GM12878 (cell line): ENCODE results near the gene TRABD2B. TPM values are rescaled to one million over a fixed set of nuclear protein-coding genes. Genes with fewer than 3 reads are reported as not detected.

ENCODE experiments used
- ATAC-seq: fragments of 200-7000 bp; cut with Tn5 transposase; 3 replicates; pipeline ENCODE4 v1.9.1; 2020; ENCODE audit warnings: mild to moderate bottlenecking, moderate library complexity
- BruUV-seq: library from RNA; stranded (reverse); fragments of 400-500 nt; replicated peaks from 2 replicates; lab custom pipeline; 2021; lab: Mats Ljungman, UMichigan
- CTCF ChIA-PET: fragments of 300-600 bp; sonication (Branson Sonifier 250); formaldehyde crosslinking; extraction: SDS; loops from one replicate; lab custom pipeline; 2021; ENCODE audit warnings: inconsistent platforms; lab: Yijun Ruan, JAX
- POLR2A ChIA-PET: fragments of 350-600 bp; formaldehyde crosslinking; extraction: SDS; loops from one replicate; lab custom pipeline; 2021; ENCODE audit warnings: inconsistent platforms; lab: Charles Lee
- RAD21 ChIA-PET: fragments of 300-600 bp; sonication (Branson Sonifier 250); formaldehyde crosslinking; loops from one replicate; lab custom pipeline; 2023; ENCODE audit warnings: antibody characterized with exemption; ENCODE audit not compliant: unreplicated experiment; lab: Charles Lee
- SMC1A ChIA-PET: fragments of 300-600 bp; sonication (Branson Sonifier 250); formaldehyde crosslinking; loops from one replicate; lab custom pipeline; 2023; ENCODE audit not compliant: unreplicated experiment, uncharacterized antibody; lab: Charles Lee
- DNase-seq: peaks from one replicate; pipeline ENCODE4 v3.0.0-alpha.2; 2011; ENCODE audit warnings: low read depth, low spot score
- FAIRE-seq: peaks from 3 replicates; lab custom pipeline; 2011; peaks lifted over from hg19 to GRCh38; lab: Jason Lieb, UNC
- H2AFZ ChIP-seq: 2 replicates; pipeline ENCODE4 v1.6.0; 2011; ENCODE audit warnings: low read depth, low read length, control low read depth; ENCODE audit not compliant: control insufficient read depth
- H3K27ac ChIP-seq: 2 replicates; pipeline ENCODE4 v1.5.1; 2011; ENCODE audit warnings: control low read depth; ENCODE audit not compliant: control insufficient read depth, insufficient read depth
- H3K27me3 ChIP-seq, 2 experiments: replicated peaks in 1 of 2; 2 replicates each; pipeline versions ENCODE4 v1.6.0 to v1.6.1; 2011; ENCODE audit warnings: low read length in 1 of 2; ENCODE audit not compliant: control insufficient read depth in 2 of 2, insufficient read depth in 2 of 2
- H3K36me3 ChIP-seq, 2 experiments: 2 replicates each; pipeline ENCODE4 v1.5.1; 2011; ENCODE audit warnings: low read length in 1 of 2; ENCODE audit not compliant: control insufficient read depth in 2 of 2, insufficient read depth in 2 of 2
- H3K4me1 ChIP-seq: 2 replicates; pipeline ENCODE4 v1.6.1; 2011; ENCODE audit warnings: mild to moderate bottlenecking, low read length, moderate library complexity, mixed read lengths; ENCODE audit not compliant: control insufficient read depth, insufficient read depth
- H3K4me2 ChIP-seq: 2 replicates; pipeline ENCODE4 v1.6.0; 2011; ENCODE audit warnings: control low read depth; ENCODE audit not compliant: control insufficient read depth, insufficient read depth
- H3K4me3 ChIP-seq: fragments of 200-600 bp; sonication (generic); 2 replicates; pipeline ENCODE4 v1.5.1; 2016
- H3K79me2 ChIP-seq: 2 replicates; pipeline ENCODE4 v1.6.0; 2011; ENCODE audit warnings: low read length; ENCODE audit not compliant: control insufficient read depth, insufficient read depth
- H3K9ac ChIP-seq: 2 replicates; pipeline ENCODE4 v1.8.0; 2011; ENCODE audit warnings: low read length, control low read depth, mixed read lengths; ENCODE audit not compliant: control insufficient read depth, insufficient read depth
- H3K9me3 ChIP-seq: replicated peaks from 3 replicates; pipeline ENCODE4 v1.5.1; 2011; ENCODE audit warnings: mild to moderate bottlenecking, low read length; ENCODE audit not compliant: control insufficient read depth, insufficient read depth
- H4K20me1 ChIP-seq: 2 replicates; pipeline ENCODE4 v1.6.0; 2011; ENCODE audit not compliant: control insufficient read depth, insufficient read depth
- CHD2 ChIP-seq: IDR thresholded peaks from 2 replicates; pipeline ENCODE4 v1.6.1; 2011; ENCODE audit warnings: low read depth, low read length, improper control_type of control experiment, borderline replicate concordance
- E2F4 ChIP-seq: IDR thresholded peaks from 2 replicates; pipeline ENCODE4 v1.6.1; 2012; ENCODE audit warnings: low read depth, low read length, improper control_type of control experiment
- FOXM1 ChIP-seq: IDR thresholded peaks from 2 replicates; pipeline ENCODE4 v1.6.1; 2012; ENCODE audit warnings: low read depth, mild to moderate bottlenecking, inconsistent platforms, low read length, moderate library complexity
- NFYB ChIP-seq: IDR thresholded peaks from 2 replicates; pipeline ENCODE4 v1.6.1; 2011; ENCODE audit warnings: low read depth, mild to moderate bottlenecking, low read length, improper control_type of control experiment, moderate library complexity; ENCODE audit not compliant: insufficient read depth
- RBBP5 ChIP-seq: fragments of 200-600 bp; sonication (generic); conservative IDR thresholded peaks from 2 replicates; pipeline ENCODE4 v1.6.1; 2016
- RELA ChIP-seq: fragments of 450-650 bp; IDR thresholded peaks from 2 replicates; pipeline ENCODE4 v1.8.0; 2014; ENCODE audit warnings: borderline replicate concordance; ENCODE audit not compliant: partially characterized antibody
- SUZ12 ChIP-seq: fragments of 200-600 bp; sonication (generic); IDR thresholded peaks from one replicate; pipeline ENCODE4 v1.6.1; 2018; ENCODE audit warnings: antibody characterized with exemption, mild to moderate bottlenecking; ENCODE audit not compliant: unreplicated experiment
- WGBS: methylation state at CpG from one replicate; pipeline ENCODE4 v1.1.6; 2016; ENCODE audit warnings: low lambda C conversion rate; ENCODE audit not compliant: insufficient replicate concordance, insufficient coverage; ENCODE audit errors: missing lambda C conversion rate; 5-methylcytosine and 5-hydroxymethylcytosine counted together
- in situ Hi-C: fragments of 300-500 bp; cut with MboI; formaldehyde crosslinking; loops from 9 replicates; pipeline ENCODE4 v1.14.3; 2018; ENCODE audit warnings: mixed read lengths
- intact Hi-C: fragments of 100-400 bp; cut with micrococcal nuclease; formaldehyde crosslinking; loops from one replicate; pipeline ENCODE4 v1.14.2; 2022; ENCODE audit not compliant: unreplicated experiment
- polyA plus RNA-seq, 11 experiments: library from polyadenylated mRNA; depleted of rRNA in 4 of 11; unstranded in 6 of 11; stranded (reverse) in 5 of 11; fragments of >200 nt; fragmentation: Nextera tagmentation in 4 of 11; fragmentation: Illumina TruSeq in 1 of 11; extraction: Ambion mirVana in 4 of 11; extraction: Trizol in 1 of 11; gene quantifications; 1 replicate in 1 of 11; 2 replicates in 10 of 11; pipeline versions ENCODE4 v1.2.1 to v1.2.3, GENCODE V29; 2011 to 2016; ENCODE audit warnings: inconsistent platforms in 2 of 11, missing spikeins in 2 of 11, low read depth in 1 of 11
- total RNA-seq, 4 experiments: library from RNA; depleted of rRNA in 3 of 4; stranded (reverse); fragments of >200 nt in 3 of 4; fragmentation: Illumina TruSeq in 1 of 4; extraction: Trizol in 1 of 4; gene quantifications; 2 replicates each; pipeline versions ENCODE4 v1.2.1 to v1.2.3, GENCODE V29; 2013 to 2021
- TF ChIP-seq, protein P1 (sequence below): fragments of 450-650 bp; IDR thresholded peaks from 2 replicates; pipeline ENCODE4 v1.6.1; 2017; ENCODE audit warnings: antibody characterized with exemption, mild to moderate bottlenecking, moderate library complexity
- TF ChIP-seq, protein P2 (sequence below): fragments of 450-650 bp; IDR thresholded peaks from 2 replicates; pipeline ENCODE4 v1.6.1; 2017; ENCODE audit warnings: mild to moderate bottlenecking, moderate library complexity

Gene TRABD2B
- total and polyA plus RNA-seq, 10 of the 15 experiments (the other 5 are each of a cell fraction or from before 2014, with no cell fraction given): not detected

GRCh38 chr1:47843781-47844557, 153.2 kb downstream of the TRABD2B start (continued):
- TF ChIP-seq, protein P1, sequence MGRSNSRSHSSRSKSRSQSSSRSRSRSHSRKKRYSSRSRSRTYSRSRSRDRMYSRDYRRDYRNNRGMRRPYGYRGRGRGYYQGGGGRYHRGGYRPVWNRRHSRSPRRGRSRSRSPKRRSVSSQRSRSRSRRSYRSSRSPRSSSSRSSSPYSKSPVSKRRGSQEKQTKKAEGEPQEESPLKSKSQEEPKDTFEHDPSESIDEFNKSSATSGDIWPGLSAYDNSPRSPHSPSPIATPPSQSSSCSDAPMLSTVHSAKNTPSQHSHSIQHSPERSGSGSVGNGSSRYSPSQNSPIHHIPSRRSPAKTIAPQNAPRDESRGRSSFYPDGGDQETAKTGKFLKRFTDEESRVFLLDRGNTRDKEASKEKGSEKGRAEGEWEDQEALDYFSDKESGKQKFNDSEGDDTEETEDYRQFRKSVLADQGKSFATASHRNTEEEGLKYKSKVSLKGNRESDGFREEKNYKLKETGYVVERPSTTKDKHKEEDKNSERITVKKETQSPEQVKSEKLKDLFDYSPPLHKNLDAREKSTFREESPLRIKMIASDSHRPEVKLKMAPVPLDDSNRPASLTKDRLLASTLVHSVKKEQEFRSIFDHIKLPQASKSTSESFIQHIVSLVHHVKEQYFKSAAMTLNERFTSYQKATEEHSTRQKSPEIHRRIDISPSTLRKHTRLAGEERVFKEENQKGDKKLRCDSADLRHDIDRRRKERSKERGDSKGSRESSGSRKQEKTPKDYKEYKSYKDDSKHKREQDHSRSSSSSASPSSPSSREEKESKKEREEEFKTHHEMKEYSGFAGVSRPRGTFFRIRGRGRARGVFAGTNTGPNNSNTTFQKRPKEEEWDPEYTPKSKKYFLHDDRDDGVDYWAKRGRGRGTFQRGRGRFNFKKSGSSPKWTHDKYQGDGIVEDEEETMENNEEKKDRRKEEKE: no peak
- no peak for TF ChIP-seq FOXM1
- no peak for TF ChIP-seq NFYB

DNA sequence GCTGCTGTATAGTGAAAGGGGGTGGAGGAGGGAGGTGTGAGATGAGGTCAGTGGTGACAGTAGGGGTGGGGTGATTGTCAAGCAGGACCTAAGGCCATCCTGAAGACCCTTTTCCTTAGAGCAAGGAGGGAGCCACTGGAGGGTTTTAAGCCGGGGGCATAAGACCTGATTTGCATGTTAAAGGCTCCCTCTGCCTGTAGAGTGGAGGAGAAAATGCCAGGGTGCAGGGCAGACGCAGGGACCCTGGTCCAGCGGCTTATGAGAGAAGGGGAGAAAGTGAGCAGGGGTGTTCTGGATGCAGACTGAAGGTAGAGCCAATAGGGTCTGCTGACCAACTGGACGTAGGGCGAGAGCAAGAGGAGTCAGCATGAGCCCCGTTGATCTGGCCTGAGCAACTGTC, 154.1 kb downstream of the TRABD2B start:
- POLR2A ChIA-PET: no interaction called here
- DNase-seq: no peak
- ATAC-seq: no peak
- RAD21 ChIA-PET: no interaction called here
- BruUV-seq: no TSS peak
- Histone ChIP-seq H3K79me2 (no peaks in the 10 kb centered on the region), H4K20me1 (no peaks in the 10 kb centered on the region), H3K36me3 (no peaks in the 10 kb centered on the region), H3K4me3 (no peak overlapping the region), H3K4me1 (no peaks in the 10 kb centered on the region), H3K9ac (no peak overlapping the region), H3K4me2 (no peak overlapping the region), H2AFZ (no peak overlapping the region), H3K9me3 (no peaks in the 10 kb centered on the region), H3K27me3 (peaks cover 2 to 3% of the 10 kb centered on the region in 2 experiments; a peak in 3 of 4 replicates), H3K27ac (no peak overlapping the region)
- WGBS: 3% methylated on average over 6 of the region's 6 CpGs
- intact Hi-C loops (no loop called here), in situ Hi-C loops (no loop called here)
- SMC1A ChIA-PET: no interaction called here
- FAIRE-seq: no peak
- CTCF ChIA-PET: no interaction called here
- no peak for TF ChIP-seq RBBP5
- no peak for TF ChIP-seq CHD2
- TF ChIP-seq FOXM1: no peak
- TF ChIP-seq, protein P2, sequence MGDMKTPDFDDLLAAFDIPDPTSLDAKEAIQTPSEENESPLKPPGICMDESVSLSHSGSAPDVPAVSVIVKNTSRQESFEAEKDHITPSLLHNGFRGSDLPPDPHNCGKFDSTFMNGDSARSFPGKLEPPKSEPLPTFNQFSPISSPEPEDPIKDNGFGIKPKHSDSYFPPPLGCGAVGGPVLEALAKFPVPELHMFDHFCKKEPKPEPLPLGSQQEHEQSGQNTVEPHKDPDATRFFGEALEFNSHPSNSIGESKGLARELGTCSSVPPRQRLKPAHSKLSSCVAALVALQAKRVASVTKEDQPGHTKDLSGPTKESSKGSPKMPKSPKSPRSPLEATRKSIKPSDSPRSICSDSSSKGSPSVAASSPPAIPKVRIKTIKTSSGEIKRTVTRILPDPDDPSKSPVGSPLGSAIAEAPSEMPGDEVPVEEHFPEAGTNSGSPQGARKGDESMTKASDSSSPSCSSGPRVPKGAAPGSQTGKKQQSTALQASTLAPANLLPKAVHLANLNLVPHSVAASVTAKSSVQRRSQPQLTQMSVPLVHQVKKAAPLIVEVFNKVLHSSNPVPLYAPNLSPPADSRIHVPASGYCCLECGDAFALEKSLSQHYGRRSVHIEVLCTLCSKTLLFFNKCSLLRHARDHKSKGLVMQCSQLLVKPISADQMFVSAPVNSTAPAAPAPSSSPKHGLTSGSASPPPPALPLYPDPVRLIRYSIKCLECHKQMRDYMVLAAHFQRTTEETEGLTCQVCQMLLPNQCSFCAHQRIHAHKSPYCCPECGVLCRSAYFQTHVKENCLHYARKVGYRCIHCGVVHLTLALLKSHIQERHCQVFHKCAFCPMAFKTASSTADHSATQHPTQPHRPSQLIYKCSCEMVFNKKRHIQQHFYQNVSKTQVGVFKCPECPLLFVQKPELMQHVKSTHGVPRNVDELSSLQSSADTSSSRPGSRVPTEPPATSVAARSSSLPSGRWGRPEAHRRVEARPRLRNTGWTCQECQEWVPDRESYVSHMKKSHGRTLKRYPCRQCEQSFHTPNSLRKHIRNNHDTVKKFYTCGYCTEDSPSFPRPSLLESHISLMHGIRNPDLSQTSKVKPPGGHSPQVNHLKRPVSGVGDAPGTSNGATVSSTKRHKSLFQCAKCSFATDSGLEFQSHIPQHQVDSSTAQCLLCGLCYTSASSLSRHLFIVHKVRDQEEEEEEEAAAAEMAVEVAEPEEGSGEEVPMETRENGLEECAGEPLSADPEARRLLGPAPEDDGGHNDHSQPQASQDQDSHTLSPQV: no peak
- TF ChIP-seq RELA: no peak
- no peak for TF ChIP-seq SUZ12
- no peak for TF ChIP-seq E2F4
